A549 (cell line): ENCODE data around the gene SLC8A1. TPM values are rescaled to one million over a fixed set of nuclear protein-coding genes. Genes with fewer than 3 reads are reported as not detected.

Experiments
- ATAC-seq, 2 experiments: fragments of 200-7000 bp in 1 of 2; fragments of >200 bp in 1 of 2; cut with Nextera tagmentation in 1 of 2; cut with Tn5 transposase in 1 of 2; 3 replicates each; pipeline versions ENCODE4 v1.8.0 to v1.9.1; 2018 to 2020; ENCODE audit warnings: mild to moderate bottlenecking in 1 of 2, moderate library complexity in 1 of 2
- CTCF ChIA-PET: fragments of 300-600 bp; sonication (Branson Sonifier 250); formaldehyde crosslinking; extraction: SDS; loops from one replicate; lab custom pipeline; 2021; ENCODE audit warnings: antibody characterized with exemption, inconsistent platforms; lab: Yijun Ruan, JAX
- POLR2A ChIA-PET: fragments of 350-600 bp; formaldehyde crosslinking; extraction: SDS; loops from one replicate; lab custom pipeline; 2021; ENCODE audit warnings: antibody characterized with exemption, inconsistent platforms; lab: Yijun Ruan, JAX
- DNase-seq, 2 experiments: peaks; one replicate each; pipeline versions ENCODE4 v3.0.0 to v3.0.0-alpha.2; 2011 to 2016; ENCODE audit warnings: low read depth in 1 of 2, low spot score in 1 of 2
- FAIRE-seq: peaks from 2 replicates; lab custom pipeline; 2011; peaks lifted over from hg19 to GRCh38; lab: Jason Lieb, UNC
- H3K27ac ChIP-seq, 2 experiments: fragments of >200 bp; sonication (Bioruptor Twin); formaldehyde crosslinking; 3 replicates each; pipeline ENCODE4 v1.5.1; 2016 to 2017
- H3K4me1 ChIP-seq: fragments of >200 bp; sonication (Bioruptor Twin); formaldehyde crosslinking; 3 replicates; pipeline ENCODE4 v1.6.1; 2016
- H3K4me2 ChIP-seq: fragments of >200 bp; sonication (Bioruptor Twin); formaldehyde crosslinking; 3 replicates; pipeline ENCODE4 v1.6.1; 2016
- H3K4me3 ChIP-seq: fragments of >200 bp; sonication (Bioruptor Twin); formaldehyde crosslinking; 3 replicates; pipeline ENCODE4 v1.5.1; 2016
- H3K9me3 ChIP-seq: fragments of >200 bp; sonication (Bioruptor Twin); formaldehyde crosslinking; 3 replicates; pipeline ENCODE4 v1.6.1; 2016
- BHLHE40 ChIP-seq: IDR thresholded peaks from 2 replicates; pipeline ENCODE4 v1.6.1; 2012; ENCODE audit warnings: low read depth, low read length, inconsistent platforms
- CBX2 ChIP-seq: fragments of 200-600 bp; sonication (generic); IDR thresholded peaks from 2 replicates; pipeline ENCODE4 v1.6.1; 2016; ENCODE audit warnings: low read depth, mild to moderate bottlenecking, borderline replicate concordance
- CBX8 ChIP-seq: fragments of 200-600 bp; sonication (generic); IDR thresholded peaks from 2 replicates; pipeline ENCODE4 v1.6.1; 2016
- CTCF ChIP-seq: fragments of >200 bp; sonication (Bioruptor Twin); formaldehyde crosslinking; IDR thresholded peaks from 3 replicates; pipeline ENCODE4 v1.5.1; 2016
- EHF ChIP-seq: fragments of 250-450 bp; sonication (Bioruptor Pico); IDR thresholded peaks from 2 replicates; pipeline ENCODE4 v1.5.0; 2020; ENCODE audit warnings: mild to moderate bottlenecking
- EP300 ChIP-seq, 2 experiments: fragments of >200 bp; sonication (Bioruptor Twin); formaldehyde crosslinking; IDR thresholded peaks; 2 replicates in 1 of 2; 3 replicates in 1 of 2; pipeline ENCODE4 v1.6.1; 2016 to 2017
- FOSB ChIP-seq: fragments of 250-450 bp; sonication (Bioruptor Pico); IDR thresholded peaks from 2 replicates; pipeline ENCODE4 v1.5.0; 2020; ENCODE audit warnings: mild to moderate bottlenecking, moderate library complexity
- FOSL2 ChIP-seq, 2 experiments: fragments of 450-650 bp in 1 of 2; fragments of >200 bp in 1 of 2; sonication (Bioruptor Twin) in 1 of 2; formaldehyde crosslinking; IDR thresholded peaks; 2 replicates each; pipeline versions ENCODE4 v1.5.0 to v1.6.1; 2016 to 2020; ENCODE audit warnings: mild to moderate bottlenecking in 1 of 2, moderate library complexity in 1 of 2
- GATA3 ChIP-seq: IDR thresholded peaks from 2 replicates; pipeline ENCODE4 v1.6.1; 2012; ENCODE audit warnings: borderline replicate concordance
- HOXB13 ChIP-seq: fragments of 250-450 bp; sonication (Bioruptor Pico); IDR thresholded peaks from 2 replicates; pipeline ENCODE4 v1.5.0; 2020; ENCODE audit warnings: low read depth, mild to moderate bottlenecking, moderate library complexity
- HOXB5 ChIP-seq: fragments of 250-450 bp; sonication (Bioruptor Pico); IDR thresholded peaks from 2 replicates; pipeline ENCODE4 v1.5.0; 2020; ENCODE audit warnings: mild to moderate bottlenecking, moderate library complexity
- MAZ ChIP-seq: fragments of 150-350 bp; IDR thresholded peaks from 2 replicates; pipeline ENCODE4 v1.6.1; 2014; ENCODE audit warnings: antibody characterized with exemption, low read depth, low read length, borderline replicate concordance
- NPAS2 ChIP-seq: fragments of 250-450 bp; sonication (Bioruptor Pico); IDR thresholded peaks from 2 replicates; pipeline ENCODE4 v1.8.0; 2022; ENCODE audit warnings: mild to moderate bottlenecking, moderate library complexity, borderline replicate concordance
- PHF8 ChIP-seq: fragments of 200-600 bp; sonication (generic); IDR thresholded peaks from 2 replicates; pipeline ENCODE4 v1.6.1; 2016; ENCODE audit warnings: low read depth, mild to moderate bottlenecking, antibody characterized with exemption, moderate library complexity, borderline replicate concordance
- RARB ChIP-seq: fragments of 250-450 bp; sonication (Bioruptor Pico); IDR thresholded peaks from 2 replicates; pipeline ENCODE4 v1.8.0; 2021; ENCODE audit warnings: mild to moderate bottlenecking, moderate library complexity
- RCOR1 ChIP-seq: fragments of 150-350 bp; IDR thresholded peaks from 2 replicates; pipeline ENCODE4 v1.6.1; 2014; ENCODE audit warnings: antibody characterized with exemption, low read length, low read depth
- SREBF2 ChIP-seq: fragments of 450-650 bp; IDR thresholded peaks from 2 replicates; pipeline ENCODE4 v1.6.1; 2014; ENCODE audit warnings: mild to moderate bottlenecking, moderate library complexity
- TP53 ChIP-seq: fragments of 250-450 bp; sonication (Bioruptor Pico); IDR thresholded peaks from 2 replicates; pipeline ENCODE4 v1.5.0; 2021; ENCODE audit warnings: mild to moderate bottlenecking, moderate library complexity
- USF2 ChIP-seq: fragments of 450-650 bp; IDR thresholded peaks from 2 replicates; pipeline ENCODE4 v1.6.1; 2014; ENCODE audit warnings: antibody characterized with exemption
- ZC3H11A ChIP-seq: fragments of 450-650 bp; IDR thresholded peaks from 2 replicates; pipeline ENCODE4 v1.6.1; 2014; ENCODE audit warnings: antibody characterized with exemption, mild to moderate bottlenecking
- ZFP36 ChIP-seq: fragments of 450-650 bp; IDR thresholded peaks from 2 replicates; pipeline ENCODE4 v1.6.1; 2014; ENCODE audit warnings: borderline replicate concordance; ENCODE audit not compliant: partially characterized antibody
- WGBS: methylation state at CpG from one replicate; pipeline ENCODE4 v1.1.6; 2017; ENCODE audit errors: missing lambda C conversion rate; 5-methylcytosine and 5-hydroxymethylcytosine counted together
- polyA plus RNA-seq, 4 experiments: library from polyadenylated mRNA; depleted of rRNA in 3 of 4; stranded (reverse); fragments of >200 nt; fragmentation: RNase III in 1 of 4; extraction: RNeasy Plus Mini Kit Qiagen cat#74134 plus additional on column Dnase treatment in 1 of 4; gene quantifications; 2 replicates in 3 of 4; 3 replicates in 1 of 4; pipeline ENCODE4 v1.2.3, GENCODE V29; 2011 to 2017
- TF ChIP-seq, protein P1 (sequence below): fragments of >200 bp; sonication (Bioruptor Twin); formaldehyde crosslinking; IDR thresholded peaks from 3 replicates; pipeline ENCODE4 v1.6.1; 2016
- TF ChIP-seq, protein P2 (sequence below): fragments of >200 bp; sonication (Bioruptor Twin); formaldehyde crosslinking; IDR thresholded peaks from 2 replicates; pipeline ENCODE4 v1.6.1; 2016
- TF ChIP-seq, protein P3 (sequence below): fragments of 200-600 bp; sonication (generic); IDR thresholded peaks from 2 replicates; pipeline ENCODE4 v1.6.1; 2016; ENCODE audit warnings: antibody characterized with exemption, mild to moderate bottlenecking, moderate library complexity

SLC8A1 gene
- polyA plus RNA-seq, 2 of the 4 experiments (the other 2 are of a cell fraction) = 0.28 to 0.92 TPM

- TF ChIP-seq CBX8 = no peak
These were observed 23.5 kb downstream of the SLC8A1 start (continued) for GRCh38 chr2:40428439-40428838.

DNA sequence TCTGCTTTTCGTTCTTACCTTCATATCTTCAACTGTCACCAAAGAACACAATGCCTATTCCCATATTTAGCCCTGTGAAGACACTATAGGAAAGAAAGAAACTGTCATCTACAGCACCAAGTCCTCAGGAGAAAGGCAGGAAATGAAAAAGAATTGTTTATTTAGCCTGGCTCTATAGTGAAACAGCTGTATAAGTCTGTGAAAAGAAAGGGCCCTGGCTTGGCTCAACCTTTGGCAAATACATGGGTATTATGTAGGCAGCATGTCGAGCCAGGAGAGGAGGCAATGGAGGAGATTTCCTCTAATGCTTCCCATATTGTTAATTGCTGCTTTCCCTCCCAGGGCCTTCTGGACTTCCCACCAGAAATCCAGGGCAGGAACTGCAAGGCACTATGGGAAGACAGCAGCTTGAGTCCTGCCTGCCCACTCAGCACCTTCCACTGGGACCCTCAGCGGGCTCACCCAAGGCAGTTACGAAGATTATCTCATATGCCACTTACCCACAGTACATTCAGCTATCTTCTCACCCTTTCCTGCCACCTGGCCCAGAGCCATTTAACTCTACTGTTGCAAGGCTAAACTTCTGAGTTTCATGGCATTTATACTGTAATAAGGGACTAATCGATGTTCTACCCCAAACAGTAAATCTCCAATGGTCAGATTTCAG, 30.1 kb downstream of the SLC8A1 start:
- FAIRE-seq = no peak
- Histone ChIP-seq H3K4me3 (no peak overlapping the region), H3K4me1 (no peaks in the 10 kb centered on the region), H3K4me2 (no peak overlapping the region), H3K9me3 (no peaks in the 10 kb centered on the region), H3K27ac (no peak overlapping the region)
- CTCF ChIA-PET = interaction anchor here (1.1 to 1.6 kb wide), 2 partner anchors 8 to 177 kb away, joined by 3 to 7 read pairs; no protein-coding TSS in a partner anchor
- ATAC-seq = no peak
- TF ChIP-seq PHF8 = no peak
- TF ChIP-seq EP300 (IDR thresholded peaks at IDR 0.05) = no peak
- TF ChIP-seq ZC3H11A = no peak
- no peak for TF ChIP-seq HOXB13 (CRISPR knock-in tag)
- no peak for TF ChIP-seq BHLHE40
- no peak for TF ChIP-seq ZFP36
- TF ChIP-seq FOSB = no peak
- no peak for TF ChIP-seq MAZ
- TF ChIP-seq, protein P1, sequence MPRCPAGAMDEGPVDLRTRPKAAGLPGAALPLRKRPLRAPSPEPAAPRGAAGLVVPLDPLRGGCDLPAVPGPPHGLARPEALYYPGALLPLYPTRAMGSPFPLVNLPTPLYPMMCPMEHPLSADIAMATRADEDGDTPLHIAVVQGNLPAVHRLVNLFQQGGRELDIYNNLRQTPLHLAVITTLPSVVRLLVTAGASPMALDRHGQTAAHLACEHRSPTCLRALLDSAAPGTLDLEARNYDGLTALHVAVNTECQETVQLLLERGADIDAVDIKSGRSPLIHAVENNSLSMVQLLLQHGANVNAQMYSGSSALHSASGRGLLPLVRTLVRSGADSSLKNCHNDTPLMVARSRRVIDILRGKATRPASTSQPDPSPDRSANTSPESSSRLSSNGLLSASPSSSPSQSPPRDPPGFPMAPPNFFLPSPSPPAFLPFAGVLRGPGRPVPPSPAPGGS = no peak
- TF ChIP-seq HOXB5 = no peak
- TF ChIP-seq EHF (CRISPR knock-in tag) = no peak
- no peak for TF ChIP-seq FOSL2 (IDR thresholded peaks at IDR 0.05)
- TF ChIP-seq FOSL2 (CRISPR knock-in tag; IDR thresholded peaks at IDR 0.05) = no peak
- TF ChIP-seq SREBF2 = no peak
- TF ChIP-seq NPAS2 = no peak
- TF ChIP-seq CBX2 = no peak
- TF ChIP-seq TP53 (CRISPR knock-in tag) = no peak
- TF ChIP-seq CTCF = no peak
- POLR2A ChIA-PET = no interaction called here
- 42% methylated on average over 5 of the region's 5 CpGs for WGBS
- no peak for DNase-seq

- H3K4me3 ChIP-seq = no peak overlapping the region
- DNase-seq (no peak), ATAC-seq (no peak), FAIRE-seq (no peak)
- TF ChIP-seq GATA3 = no peak
- no peak for TF ChIP-seq RCOR1
- no peak for TF ChIP-seq USF2
- TF ChIP-seq TP53 (CRISPR knock-in tag) = no peak
- no peak for TF ChIP-seq RARB (CRISPR knock-in tag)
- TF ChIP-seq, protein P2, sequence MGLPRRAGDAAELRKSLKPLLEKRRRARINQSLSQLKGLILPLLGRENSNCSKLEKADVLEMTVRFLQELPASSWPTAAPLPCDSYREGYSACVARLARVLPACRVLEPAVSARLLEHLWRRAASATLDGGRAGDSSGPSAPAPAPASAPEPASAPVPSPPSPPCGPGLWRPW = no peak
- TF ChIP-seq SREBF2 = no peak
- no peak for TF ChIP-seq MAZ
- TF ChIP-seq, protein P3, sequence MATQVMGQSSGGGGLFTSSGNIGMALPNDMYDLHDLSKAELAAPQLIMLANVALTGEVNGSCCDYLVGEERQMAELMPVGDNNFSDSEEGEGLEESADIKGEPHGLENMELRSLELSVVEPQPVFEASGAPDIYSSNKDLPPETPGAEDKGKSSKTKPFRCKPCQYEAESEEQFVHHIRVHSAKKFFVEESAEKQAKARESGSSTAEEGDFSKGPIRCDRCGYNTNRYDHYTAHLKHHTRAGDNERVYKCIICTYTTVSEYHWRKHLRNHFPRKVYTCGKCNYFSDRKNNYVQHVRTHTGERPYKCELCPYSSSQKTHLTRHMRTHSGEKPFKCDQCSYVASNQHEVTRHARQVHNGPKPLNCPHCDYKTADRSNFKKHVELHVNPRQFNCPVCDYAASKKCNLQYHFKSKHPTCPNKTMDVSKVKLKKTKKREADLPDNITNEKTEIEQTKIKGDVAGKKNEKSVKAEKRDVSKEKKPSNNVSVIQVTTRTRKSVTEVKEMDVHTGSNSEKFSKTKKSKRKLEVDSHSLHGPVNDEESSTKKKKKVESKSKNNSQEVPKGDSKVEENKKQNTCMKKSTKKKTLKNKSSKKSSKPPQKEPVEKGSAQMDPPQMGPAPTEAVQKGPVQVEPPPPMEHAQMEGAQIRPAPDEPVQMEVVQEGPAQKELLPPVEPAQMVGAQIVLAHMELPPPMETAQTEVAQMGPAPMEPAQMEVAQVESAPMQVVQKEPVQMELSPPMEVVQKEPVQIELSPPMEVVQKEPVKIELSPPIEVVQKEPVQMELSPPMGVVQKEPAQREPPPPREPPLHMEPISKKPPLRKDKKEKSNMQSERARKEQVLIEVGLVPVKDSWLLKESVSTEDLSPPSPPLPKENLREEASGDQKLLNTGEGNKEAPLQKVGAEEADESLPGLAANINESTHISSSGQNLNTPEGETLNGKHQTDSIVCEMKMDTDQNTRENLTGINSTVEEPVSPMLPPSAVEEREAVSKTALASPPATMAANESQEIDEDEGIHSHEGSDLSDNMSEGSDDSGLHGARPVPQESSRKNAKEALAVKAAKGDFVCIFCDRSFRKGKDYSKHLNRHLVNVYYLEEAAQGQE = no peak
- H3K27ac ChIP-seq = no peak overlapping the region
- no peak overlapping the region for H3K4me2 ChIP-seq
- ChIA-PET POLR2A (no interaction called here), CTCF (interaction anchor here (1.6 kb wide), 1 partner anchor 176 kb away, joined by 7 read pairs; no protein-coding TSS in a partner anchor)
- H3K4me1 ChIP-seq = no peaks in the 10 kb centered on the region
- H3K9me3 ChIP-seq = no peaks in the 10 kb centered on the region
- 25% methylated on average over 3 of the region's 3 CpGs for WGBS
These were observed 31.4 kb downstream of the SLC8A1 start for GRCh38 chr2:40420478-40420877.
